ENCODE results near the gene PHC1. TPM values are rescaled to one million over a fixed set of nuclear protein-coding genes. Genes with fewer than 3 reads are reported as not detected.
A peak's percentile ranks its signal among the peaks of the same experiment; 100 is the strongest.

The PHC1 gene
- total RNA-seq, 1 experiment from 2014 or later = 6.9 TPM

GRCh38 chr12:8949342-8950220 is 35.3 kb downstream of the PHC1 start, which contains the start of gene M6PR:
Gene M6PR (minus strand): TSS chr12:8949645. CDS start chr12:8946404, 3,241 bp downstream.
- TF ChIP-seq EZH2 (IDR thresholded peaks at IDR 0.05; ENCODE audit: low read length, unreplicated experiment) (no peak), EZH2phosphoT487 (IDR thresholded peaks at IDR 0.05; ENCODE audit: borderline replicate concordance, low read length) (no peak)
- TF ChIP-seq, protein P1, sequence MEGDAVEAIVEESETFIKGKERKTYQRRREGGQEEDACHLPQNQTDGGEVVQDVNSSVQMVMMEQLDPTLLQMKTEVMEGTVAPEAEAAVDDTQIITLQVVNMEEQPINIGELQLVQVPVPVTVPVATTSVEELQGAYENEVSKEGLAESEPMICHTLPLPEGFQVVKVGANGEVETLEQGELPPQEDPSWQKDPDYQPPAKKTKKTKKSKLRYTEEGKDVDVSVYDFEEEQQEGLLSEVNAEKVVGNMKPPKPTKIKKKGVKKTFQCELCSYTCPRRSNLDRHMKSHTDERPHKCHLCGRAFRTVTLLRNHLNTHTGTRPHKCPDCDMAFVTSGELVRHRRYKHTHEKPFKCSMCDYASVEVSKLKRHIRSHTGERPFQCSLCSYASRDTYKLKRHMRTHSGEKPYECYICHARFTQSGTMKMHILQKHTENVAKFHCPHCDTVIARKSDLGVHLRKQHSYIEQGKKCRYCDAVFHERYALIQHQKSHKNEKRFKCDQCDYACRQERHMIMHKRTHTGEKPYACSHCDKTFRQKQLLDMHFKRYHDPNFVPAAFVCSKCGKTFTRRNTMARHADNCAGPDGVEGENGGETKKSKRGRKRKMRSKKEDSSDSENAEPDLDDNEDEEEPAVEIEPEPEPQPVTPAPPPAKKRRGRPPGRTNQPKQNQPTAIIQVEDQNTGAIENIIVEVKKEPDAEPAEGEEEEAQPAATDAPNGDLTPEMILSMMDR (conservative IDR thresholded peaks at IDR 0.05; ENCODE audit: low read depth, low read length) = peak; percentile 42; the same call in 1 of the 2 replicates
- Histone ChIP-seq H3K27me3 (ENCODE audit: low read length) (no peaks in the 10 kb centered on the region), H3K4me1 (ENCODE audit: insufficient read depth, low read length) (peaks cover 7% of the 10 kb centered on the region), H3K9me3 (ENCODE audit: low read length) (no peaks in the 10 kb centered on the region), H2AFZ (ENCODE audit: low read length) (peak within 1 kb of the TSS; percentile 97), H3K79me2 (ENCODE audit: low read length) (peaks cover 34% of the 10 kb centered on the region), H3K4me2 (ENCODE audit: low read length) (peak within 1 kb of the TSS; percentile 96), H3K27ac (ENCODE audit: low read length) (peak within 1 kb of the TSS; percentile 78), H4K20me1 (ENCODE audit: low read length) (no peaks in the 10 kb centered on the region), H3K9me2 (replicated peaks; ENCODE audit: low read length) (no peaks in the 10 kb centered on the region), H3K36me3 (ENCODE audit: low read depth, low read length) (peaks cover 12% of the 10 kb centered on the region; the same call in 1 of the 2 replicates), H3F3A (ENCODE audit: low read length, unreplicated experiment) (no peaks in the 10 kb centered on the region), H3K4me3 (ENCODE audit: low read length) (peak within 1 kb of the TSS; percentile 85), H3K9ac (ENCODE audit: low read length) (peak within 1 kb of the TSS; percentile 85)
- peak; percentile 83 for DNase-seq
- CTCF ChIA-PET = interaction anchor here (0.7 to 1.4 kb wide), 4 partner anchors 11 to 114 kb away, joined by 3 to 7 read pairs (median 4); no protein-coding TSS in a partner anchor
- POLR2A ChIA-PET (ENCODE audit: unreplicated experiment) = interaction anchor here (0.5 kb wide), 1 partner anchor 14 kb away, joined by 4 read pairs; no protein-coding TSS in a partner anchor
- TSS peak; percentile 72 for BruUV-seq (replicated peaks)
- peak; percentile 86 for ATAC-seq
- intact Hi-C loops (cut with micrococcal nuclease) = loop anchor here (1.0 to 2.0 kb wide), 2 partner anchors 35 to 90 kb away; partner anchors contain the start of gene PHC1

DNA sequence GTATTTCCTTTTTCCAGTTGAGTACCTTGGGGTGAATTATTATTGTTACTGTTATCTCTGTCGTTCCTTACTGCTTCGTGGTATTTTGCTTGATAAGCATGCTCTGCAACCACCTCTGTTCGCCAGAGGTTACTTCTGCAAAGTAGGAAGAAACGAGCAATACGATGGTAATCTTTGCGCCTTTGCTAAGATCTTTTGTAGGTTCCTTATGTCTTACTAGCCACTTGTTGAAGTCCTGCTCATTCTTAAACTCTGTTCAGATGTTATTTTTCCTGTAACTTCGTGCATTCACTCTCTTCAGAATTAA is 35.9 kb downstream of the PHC1 start:
- Histone ChIP-seq H2AFZ (ENCODE audit: low read length) (peak overlapping the region; percentile 97), H3F3A (ENCODE audit: low read length, unreplicated experiment) (no peaks in the 10 kb centered on the region), H3K4me2 (ENCODE audit: low read length) (peak overlapping the region; percentile 96), H3K4me1 (ENCODE audit: insufficient read depth, low read length) (peaks cover 7% of the 10 kb centered on the region), H3K36me3 (ENCODE audit: low read depth, low read length) (peaks cover 10% of the 10 kb centered on the region; the same call in 1 of the 2 replicates), H3K9me2 (replicated peaks; ENCODE audit: low read length) (no peaks in the 10 kb centered on the region), H4K20me1 (ENCODE audit: low read length) (no peaks in the 10 kb centered on the region), H3K27me3 (ENCODE audit: low read length) (no peaks in the 10 kb centered on the region), H3K9ac (ENCODE audit: low read length) (peak overlapping the region; percentile 85), H3K4me3 (ENCODE audit: low read length) (peak overlapping the region; percentile 85), H3K27ac (ENCODE audit: low read length) (no peak overlapping the region), H3K79me2 (ENCODE audit: low read length) (peaks cover 34% of the 10 kb centered on the region), H3K9me3 (ENCODE audit: low read length) (no peaks in the 10 kb centered on the region)
- TF ChIP-seq EZH2phosphoT487 (IDR thresholded peaks at IDR 0.05; ENCODE audit: borderline replicate concordance, low read length) (no peak), EZH2 (IDR thresholded peaks at IDR 0.05; ENCODE audit: low read length, unreplicated experiment) (no peak)
- TF ChIP-seq, protein P1 (conservative IDR thresholded peaks at IDR 0.05; ENCODE audit: low read depth, low read length) = no peak
- ChIA-PET CTCF (interaction anchor here (0.8 to 1.4 kb wide), 4 partner anchors 86 to 114 kb away, joined by 3 to 7 read pairs (median 4); no protein-coding TSS in a partner anchor), POLR2A (ENCODE audit: unreplicated experiment) (interaction anchor here (0.5 kb wide), 1 partner anchor 14 kb away, joined by 4 read pairs; no protein-coding TSS in a partner anchor)
- peak; percentile 8; the same call in 1 of the 2 replicates for ATAC-seq
- BruUV-seq (replicated peaks) = TSS peak; percentile 53
- no peak for DNase-seq
- intact Hi-C loops (cut with micrococcal nuclease) = loop anchor here (1.0 kb wide), 1 partner anchor 89 kb away; no protein-coding TSS in a partner anchor
